Heart right ventricle (tissue), 16 donors: Measurements from ENCODE around the gene GPR18. TPM values are rescaled to one million over a fixed set of nuclear protein-coding genes. Genes with fewer than 3 reads are reported as not detected.

ENCODE experiments used
- ATAC-seq, 8 donors: fragments of 200-7000 bp; cut with Tn5 transposase; one replicate each; pipeline ENCODE4 v1.9.1; 2020; ENCODE audit warnings: mild to moderate bottlenecking in 8 of 8, moderate library complexity in 8 of 8, moderate number of reproducible peaks in 1 of 8
- DNase-seq, 2 donors: peaks; one replicate each; pipeline ENCODE4 v3.0.0-alpha.2; 2020
- H3K27ac ChIP-seq, 10 donors: fragments of 200-600 bp; sonication (generic) in 2 of 10; one replicate each; pipeline versions ENCODE4 v1.5.0 to v1.8.0; 2020 to 2022; ENCODE audit warnings: mild to moderate bottlenecking in 3 of 10
- H3K27me3 ChIP-seq, 7 donors: fragments of 200-600 bp; one replicate each; pipeline ENCODE4 v1.8.0; 2021 to 2022; ENCODE audit warnings: mild to moderate bottlenecking in 2 of 7
- H3K36me3 ChIP-seq, 9 donors: fragments of 200-600 bp; sonication (generic) in 1 of 9; one replicate each; pipeline versions ENCODE4 v1.5.0 to v1.8.0; 2020 to 2022; ENCODE audit warnings: mild to moderate bottlenecking in 2 of 9
- H3K4me1 ChIP-seq, 9 donors: fragments of 200-600 bp; sonication (generic) in 1 of 9; one replicate each; pipeline versions ENCODE4 v1.5.0 to v1.8.0; 2020 to 2022; ENCODE audit warnings: mild to moderate bottlenecking in 4 of 9
- H3K4me3 ChIP-seq, 10 donors: fragments of 200-600 bp; sonication (generic) in 2 of 10; one replicate each; pipeline versions ENCODE4 v1.5.0 to v1.8.0; 2020 to 2022; ENCODE audit warnings: mild to moderate bottlenecking in 7 of 10, moderate library complexity in 2 of 10
- H3K9me3 ChIP-seq, 11 donors: fragments of 200-600 bp in 10 of 11; sonication (generic) in 2 of 11; one replicate each; pipeline versions ENCODE4 v1.5.0 to v1.8.0; 2013 to 2022; ENCODE audit warnings: mild to moderate bottlenecking in 2 of 11, control low read depth in 1 of 11, moderate library complexity in 1 of 11
- WGBS, 2 donors: extraction: QIAGEN DNeasy Blood & Tissue Kit; methylation state at CpG; one replicate each; pipeline ENCODE4 v1.1.7; 2013; ENCODE audit warnings: inconsistent platforms in 1 of 2; 5-methylcytosine and 5-hydroxymethylcytosine counted together
- intact Hi-C, 10 donors: fragments of 100-400 bp; cut with DNase I; formaldehyde crosslinking; loops; one replicate each; pipeline versions ENCODE4 v1.11.1 to v1.14.2; 2022
- polyA plus RNA-seq, 2 donors: library from polyadenylated mRNA; stranded (reverse); fragments of 200-250 nt; gene quantifications; one replicate each; pipeline ENCODE4 v1.2.3, GENCODE V29; 2013
- total RNA-seq, 10 donors: library from RNA; stranded (reverse); fragmentation: NEBNext Ultra II Directional in 3 of 10; extraction: Animal tissue kit (Norgen Biotek cat#: 25700) in 3 of 10; gene quantifications; one replicate each; pipeline versions ENCODE4 v1.2.1 to v1.2.4, GENCODE V29; 2021 to 2023
- TF ChIP-seq, protein P1 (sequence below), 9 donors: fragments of 200-600 bp; sonication (generic) in 2 of 9; IDR thresholded peaks; one replicate each; pipeline versions ENCODE4 v1.5.0 to v1.8.0; 2021 to 2022; ENCODE audit warnings: antibody characterized with exemption in 9 of 9, mild to moderate bottlenecking in 5 of 9, moderate library complexity in 1 of 9
- donor health status: Arrhythmogenic right ventricular cardiomyopathy.
- donor health status: ischemic (EF 13 %, LVEDD 7.1; RV severe dilation, severe dysfunction).
- donor health status: healthy with polysubstance abuse.
- donor health status: DM: no; HTN: yes; CAD: no.
- donor health status: DM: no; HTN: no; CAD: no.
- donor health status: ischemic (EF 25% LVEDD 6.9; RV normal size, moderate dysfunction).
- donor health status: ischemic (EF 25% LVEDD 5.7; RV mildly dilated, moderate dysfunction).
- donor health status: healthy.
- donor health status: DM: yes; HTN: yes; CAD: no.
- donor health status: Ischemic cardiomyopathy.
- donor health status: ischemic (EF 35%, LVEDD 5.7; RV mildly dilated, moderate dysfunction).
- donor health status: nonischemic (EF 11% LVEDD 7.7; RV severe dilation, severe dysfunction).
- donor health status: DM: yes; HTN: yes; CAD: no.
- donor health status: PGD.
- donor health status: ischemic (EF 29% LVEDD 5.4; RV normal size, mild dysfunction).
- donor health status: nonischemic (EF 23%, LVEDD 6.1; RV moderate dilation, normal function).

Gene GPR18
- total and polyA plus RNA-seq, 12 donors, result 0.95 TPM; not detected in 11

DNA sequence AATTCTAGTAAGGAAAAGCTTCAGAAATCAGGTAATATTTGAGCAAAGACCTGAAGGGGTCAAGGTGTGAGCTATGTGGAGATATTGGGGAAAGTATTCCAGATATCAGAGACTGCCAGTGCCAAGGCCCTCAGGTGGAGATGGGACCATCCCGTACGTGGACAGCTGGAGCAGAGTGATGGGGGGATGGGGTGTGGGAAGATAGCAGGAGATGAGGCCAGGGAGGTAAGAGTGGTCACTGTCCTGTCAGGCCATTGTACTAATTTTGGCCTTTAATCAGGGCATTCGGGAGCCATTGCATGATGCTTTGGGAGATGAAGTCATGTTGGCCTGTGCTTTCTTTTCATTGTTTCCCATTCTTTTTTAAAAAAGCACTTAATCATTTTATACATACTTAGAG lies 13.1 kb upstream of the GPR18 start:
- H3K9me3 ChIP-seq, result peaks cover 0 to 11% (median 2%) of the 10 kb centered on the region in 11 donors
- WGBS, 2 donors, result 77 to 79% methylated on average over 3 of the region's 3 CpGs

DNA sequence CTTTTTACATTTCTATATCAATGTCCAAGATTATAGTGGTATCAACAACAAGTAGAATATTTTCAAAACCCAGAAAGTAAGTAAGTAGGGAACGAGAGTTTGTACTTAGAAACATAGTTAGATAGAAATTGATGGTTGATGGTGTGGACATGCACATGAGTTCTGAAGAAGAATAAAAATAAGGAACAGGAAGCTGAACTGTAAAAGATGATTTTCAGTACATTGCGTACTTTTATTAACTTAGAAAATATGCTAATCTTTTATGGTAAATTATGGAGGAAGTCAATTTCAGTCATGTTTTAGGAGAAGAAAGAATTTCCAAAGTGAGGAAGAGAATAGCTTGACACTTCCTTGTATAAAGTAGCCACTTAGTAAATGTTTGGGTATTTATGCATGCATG lies 12.3 kb upstream of the GPR18 start:
- H3K9me3 ChIP-seq, result peaks cover 0 to 11% (median 2%) of the 10 kb centered on the region in 11 donors
- H3K4me3 ChIP-seq, result no peak overlapping the region
- TF ChIP-seq, protein P1, sequence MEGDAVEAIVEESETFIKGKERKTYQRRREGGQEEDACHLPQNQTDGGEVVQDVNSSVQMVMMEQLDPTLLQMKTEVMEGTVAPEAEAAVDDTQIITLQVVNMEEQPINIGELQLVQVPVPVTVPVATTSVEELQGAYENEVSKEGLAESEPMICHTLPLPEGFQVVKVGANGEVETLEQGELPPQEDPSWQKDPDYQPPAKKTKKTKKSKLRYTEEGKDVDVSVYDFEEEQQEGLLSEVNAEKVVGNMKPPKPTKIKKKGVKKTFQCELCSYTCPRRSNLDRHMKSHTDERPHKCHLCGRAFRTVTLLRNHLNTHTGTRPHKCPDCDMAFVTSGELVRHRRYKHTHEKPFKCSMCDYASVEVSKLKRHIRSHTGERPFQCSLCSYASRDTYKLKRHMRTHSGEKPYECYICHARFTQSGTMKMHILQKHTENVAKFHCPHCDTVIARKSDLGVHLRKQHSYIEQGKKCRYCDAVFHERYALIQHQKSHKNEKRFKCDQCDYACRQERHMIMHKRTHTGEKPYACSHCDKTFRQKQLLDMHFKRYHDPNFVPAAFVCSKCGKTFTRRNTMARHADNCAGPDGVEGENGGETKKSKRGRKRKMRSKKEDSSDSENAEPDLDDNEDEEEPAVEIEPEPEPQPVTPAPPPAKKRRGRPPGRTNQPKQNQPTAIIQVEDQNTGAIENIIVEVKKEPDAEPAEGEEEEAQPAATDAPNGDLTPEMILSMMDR (IDR thresholded peaks at IDR 0.05), result no peak
- H3K27ac ChIP-seq, result peak overlapping the region in 1 of 10 donors; percentile 86
- ATAC-seq (no peak), DNase-seq (no peak)
- intact Hi-C loops, result loop anchor here in 4 of 10 donors (2.0 to 10.0 kb wide), 3 partner anchors 164 to 167 kb away; no protein-coding TSS in a partner anchor
- peaks cover 0 to 41% (median 4%) of the 10 kb centered on the region in 9 donors for H3K4me1 ChIP-seq
- H3K27me3 ChIP-seq, result no peaks in the 10 kb centered on the region
- 80 to 89% methylated on average over 2 of the region's 2 CpGs for WGBS, 2 donors
- H3K36me3 ChIP-seq, result peaks cover 0 to 13% (median 0%) of the 10 kb centered on the region in 9 donors

More for the DNA sequence above, 13.1 kb upstream of the GPR18 start:
- H3K36me3 ChIP-seq, result peaks cover 0 to 16% (median 0%) of the 10 kb centered on the region in 9 donors
- no peak overlapping the region for H3K4me3 ChIP-seq
- peaks cover 0 to 41% (median 0%) of the 10 kb centered on the region in 9 donors for H3K4me1 ChIP-seq
- ATAC-seq (no peak), DNase-seq (no peak)
- H3K27ac ChIP-seq, result peak overlapping the region in 2 of 10 donors; percentile 13 to 86
- intact Hi-C loops, result loop anchor here in 4 of 10 donors (2.0 to 10.0 kb wide), 3 partner anchors 164 to 166 kb away; no protein-coding TSS in a partner anchor
- TF ChIP-seq, protein P1 (IDR thresholded peaks at IDR 0.05), result no peak
- no peaks in the 10 kb centered on the region for H3K27me3 ChIP-seq

DNA sequence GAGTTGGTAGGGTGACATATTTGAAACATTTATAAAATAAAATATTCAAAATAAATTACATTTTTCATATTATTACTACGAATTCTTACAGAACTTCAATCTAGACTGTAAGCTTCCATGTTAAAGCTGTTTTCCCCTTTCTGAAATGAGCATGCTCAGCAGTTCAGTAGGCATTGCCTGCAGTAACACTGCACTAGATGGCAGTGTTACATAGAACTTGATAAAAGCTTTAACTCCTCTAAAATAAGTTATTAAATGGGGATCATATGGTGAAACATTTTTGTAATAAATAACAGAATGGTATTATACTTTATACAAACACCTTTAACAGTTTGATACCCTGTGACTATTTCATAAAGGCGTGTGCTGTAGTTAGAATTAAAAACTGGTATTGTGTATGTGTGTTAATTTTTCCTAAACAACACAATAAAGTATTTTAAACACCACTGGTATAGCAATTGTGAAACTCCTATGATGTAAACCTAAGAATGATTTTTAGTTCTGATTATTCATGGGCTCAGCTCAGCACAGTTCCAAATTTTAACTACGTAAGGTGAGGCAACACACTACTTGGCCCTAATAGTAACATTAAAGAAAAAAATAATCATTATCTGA lies 11.6 kb upstream of the GPR18 start:
- TF ChIP-seq, protein P1 (IDR thresholded peaks at IDR 0.05), result peak; percentile 26 to 84 (median 65)
- H3K36me3 ChIP-seq, result peaks cover 0 to 13% (median 0%) of the 10 kb centered on the region in 9 donors
- ATAC-seq (peak in 7 of 8 donors; percentile 50 to 89 (median 72)), DNase-seq (no peak)
- intact Hi-C loops, result loop anchor here (1.0 to 10.0 kb wide), 8 partner anchors 72 to 169 kb away; no protein-coding TSS in a partner anchor
- H3K9me3 ChIP-seq, result peaks cover 0 to 11% (median 2%) of the 10 kb centered on the region in 11 donors
- no peak overlapping the region for H3K4me3 ChIP-seq
- H3K27ac ChIP-seq, result peak overlapping the region in 1 of 10 donors; percentile 86
- WGBS, 2 donors, result 71 to 79% methylated on average over 3 of the region's 3 CpGs
- H3K4me1 ChIP-seq, result peaks cover 0 to 40% (median 4%) of the 10 kb centered on the region in 9 donors
- no peaks in the 10 kb centered on the region for H3K27me3 ChIP-seq

DNA sequence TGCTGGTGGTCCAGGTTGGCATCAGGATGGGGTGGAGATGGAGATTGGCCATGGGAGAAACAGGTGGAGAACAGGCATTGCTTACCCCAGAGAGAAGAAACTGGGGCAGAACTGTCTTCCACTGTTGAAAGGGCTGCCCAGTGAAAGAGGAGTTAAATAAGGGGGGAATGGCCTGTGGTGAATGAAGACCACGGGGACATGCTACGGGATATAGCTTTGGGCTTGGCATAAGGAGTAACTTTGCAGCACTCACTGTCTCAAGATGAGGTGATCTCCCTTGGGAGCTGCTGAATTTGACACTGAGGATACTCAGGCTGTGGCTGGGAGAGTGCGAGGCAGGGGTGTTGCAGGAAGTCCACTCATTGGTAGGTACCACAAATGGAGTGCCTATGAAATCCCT lies 10.6 kb upstream of the GPR18 start:
- H3K9me3 ChIP-seq, result peaks cover 0 to 11% (median 2%) of the 10 kb centered on the region in 11 donors
- no peaks in the 10 kb centered on the region for H3K27me3 ChIP-seq
- H3K27ac ChIP-seq, result no peak overlapping the region
- no peak for DNase-seq
- intact Hi-C loops, result loop anchor here in 6 of 10 donors (1.0 to 5.0 kb wide), 6 partner anchors 72 to 170 kb away; no protein-coding TSS in a partner anchor
- peak in 2 of 8 donors; percentile 8 to 12 for ATAC-seq
- H3K36me3 ChIP-seq, result peaks cover 0 to 18% (median 0%) of the 10 kb centered on the region in 9 donors
- no peak overlapping the region for H3K4me3 ChIP-seq
- WGBS, 2 donors, result 83 to 84% methylated on average over 3 of the region's 3 CpGs
- TF ChIP-seq, protein P1 (IDR thresholded peaks at IDR 0.05), result no peak
- peaks cover 0 to 42% (median 12%) of the 10 kb centered on the region in 9 donors for H3K4me1 ChIP-seq
